Measurements from ENCODE around the gene HEBP1.

The HEBP1 gene

GRCh38 chr12:12974211-12974610 lies 25.9 kb downstream of the HEBP1 start:
- no peak for DNase-seq (ENCODE audit: low read depth)
- TF ChIP-seq CTCF (conservative IDR thresholded peaks at IDR 0.05; ENCODE audit: low read depth, low read length), result no peak
- H3K4me3 ChIP-seq (ENCODE audit: low read length), result no peak overlapping the region

GRCh38 chr12:12973019-12973418 lies 27.0 kb downstream of the HEBP1 start:
- DNase-seq (ENCODE audit: low read depth), result no peak
- TF ChIP-seq CTCF (conservative IDR thresholded peaks at IDR 0.05; ENCODE audit: low read depth, low read length), result no peak
- H3K4me3 ChIP-seq (ENCODE audit: low read length), result no peak overlapping the region

- no peak for DNase-seq (ENCODE audit: low read depth)
- H3K4me3 ChIP-seq (ENCODE audit: low read length), result no peak overlapping the region
- no peak for TF ChIP-seq CTCF (conservative IDR thresholded peaks at IDR 0.05; ENCODE audit: low read depth, low read length)
Measured at GRCh38 chr12:12965836-12966235, 34.2 kb downstream of the HEBP1 start.

- no peak for TF ChIP-seq CTCF (conservative IDR thresholded peaks at IDR 0.05; ENCODE audit: low read depth, low read length)
- no peak overlapping the region for H3K4me3 ChIP-seq (ENCODE audit: low read length)
- no peak for DNase-seq (ENCODE audit: low read depth)
Measured at GRCh38 chr12:12964255-12964654, 35.8 kb downstream of the HEBP1 start.

- no peak for DNase-seq (ENCODE audit: low read depth)
Measured at GRCh38 chr12:12960639-12961209, 39.3 kb downstream of the HEBP1 start.

GRCh38 chr12:12958886-12959285 lies 41.2 kb downstream of the HEBP1 start:
- no peak for TF ChIP-seq CTCF (conservative IDR thresholded peaks at IDR 0.05; ENCODE audit: low read depth, low read length)
- no peak overlapping the region for H3K4me3 ChIP-seq (ENCODE audit: low read length)
- no peak for DNase-seq (ENCODE audit: low read depth)

More at GRCh38 chr12:12960639-12961209, 39.3 kb downstream of the HEBP1 start:
- no peak for TF ChIP-seq CTCF (conservative IDR thresholded peaks at IDR 0.05; ENCODE audit: low read depth, low read length)
- H3K4me3 ChIP-seq (ENCODE audit: low read length), result no peak overlapping the region

- no peak for TF ChIP-seq CTCF (conservative IDR thresholded peaks at IDR 0.05; ENCODE audit: low read depth, low read length)
- no peak overlapping the region for H3K4me3 ChIP-seq (ENCODE audit: low read length)
- DNase-seq (ENCODE audit: low read depth), result no peak
Measured at GRCh38 chr12:12954878-12955625, 45.0 kb downstream of the HEBP1 start.

Data from retinal pigment epithelial cell (primary cell).